ENCODE data around the gene CDH6.
A peak's percentile ranks its signal among the peaks of the same experiment; 100 is the strongest.

CDH6 gene

GRCh38 chr5:31193591-31194467, at the start of gene CDH6:
Gene CDH6, plus strand, starts transcription at chr5:31193686. Its CDS starts 73,788 bp downstream, at chr5:31267474.
- peak; percentile 4 for DNase-seq

- DNase-seq: peak; percentile 10
These were observed 49.1 kb upstream of the CDH6 start for GRCh38 chr5:31144364-31144763.

GRCh38 chr5:31148959-31149475, 44.5 kb upstream of the CDH6 start:
- DNase-seq: peak; percentile 67

GRCh38 chr5:31153521-31153920, 40.0 kb upstream of the CDH6 start:
- no peak for DNase-seq

GRCh38 chr5:31156631-31157160, 36.8 kb upstream of the CDH6 start:
- DNase-seq: no peak

- no peak for DNase-seq
These were observed 35.8 kb upstream of the CDH6 start for GRCh38 chr5:31157720-31158119.

- DNase-seq: no peak
These were observed 34.8 kb upstream of the CDH6 start for GRCh38 chr5:31158686-31159085.

- no peak for DNase-seq
These were observed 31.7 kb upstream of the CDH6 start for GRCh38 chr5:31161781-31162181.

GRCh38 chr5:31165729-31166128, 27.8 kb upstream of the CDH6 start:
- no peak for DNase-seq

GRCh38 chr5:31169379-31169778, 24.1 kb upstream of the CDH6 start:
- no peak for DNase-seq

- no peak for DNase-seq
These were observed 20.6 kb upstream of the CDH6 start for GRCh38 chr5:31172881-31173280.

GRCh38 chr5:31173614-31174013, 19.9 kb upstream of the CDH6 start:
- DNase-seq: no peak

- DNase-seq: no peak
These were observed 12.0 kb upstream of the CDH6 start for GRCh38 chr5:31181376-31181987.

GRCh38 chr5:31182136-31182535, 11.3 kb upstream of the CDH6 start:
- DNase-seq: no peak

- no peak for DNase-seq
These were observed 7.5 kb upstream of the CDH6 start for GRCh38 chr5:31185951-31186350.

GRCh38 chr5:31186672-31187267, 6.7 kb upstream of the CDH6 start:
- DNase-seq: peak; percentile 75

GRCh38 chr5:31187591-31187990, 5.9 kb upstream of the CDH6 start:
- no peak for DNase-seq

GRCh38 chr5:31192442-31192841, 1.0 kb upstream of the CDH6 start:
- DNase-seq: no peak

- DNase-seq: peak; percentile 13
These were observed 370 bp upstream of the CDH6 start for GRCh38 chr5:31193116-31193515.

GRCh38 chr5:31194468-31194813, 955 bp downstream of the CDH6 start:
- DNase-seq: no peak

- no peak for DNase-seq
These were observed 1.5 kb downstream of the CDH6 start for GRCh38 chr5:31194892-31195555.

- DNase-seq: peak; percentile 21
These were observed 2.8 kb downstream of the CDH6 start for GRCh38 chr5:31196309-31196708.

GRCh38 chr5:31197183-31197582, 3.7 kb downstream of the CDH6 start:
- DNase-seq: peak; percentile 10

Data from hematopoietic multipotent progenitor cell treated with erythropoietin and hydrocortisone succinate and interleukin-3 and kit ligand, for 6 days (in vitro differentiated cells).